ENCODE data around the gene NKD1. TPM values are rescaled to one million over a fixed set of nuclear protein-coding genes. Genes with fewer than 3 reads are reported as not detected.

The NKD1 gene
- total and polyA plus RNA-seq, 5 donors, result 0.68 to 3.2 (median 1.6) TPM

- Histone ChIP-seq H3K27ac (ENCODE audit: low read length) (no peak overlapping the region), H3K4me3 (ENCODE audit: low read length) (no peak overlapping the region), H3K27me3 (ENCODE audit: control insufficient read depth, insufficient read depth) (no peaks in the 10 kb centered on the region), H3K9me3 (ENCODE audit: control insufficient read depth, low read length) (no peaks in the 10 kb centered on the region), H3K4me1 (ENCODE audit: control insufficient read depth, insufficient read depth, low read length) (no peaks in the 10 kb centered on the region)
- no peak for ATAC-seq
- intact Hi-C loops (cut with DNase I), result no loop called here
- WGBS, result 84% methylated on average over 5 of the region's 5 CpGs
- peak in 1 of 3 donors; percentile 21 for DNase-seq
Observed at GRCh38 chr16:50644245-50644644, 96.0 kb downstream of the NKD1 start.

- Histone ChIP-seq H3K27ac (ENCODE audit: low read length) (no peak overlapping the region), H3K9me3 (ENCODE audit: control insufficient read depth, low read length) (no peaks in the 10 kb centered on the region), H3K27me3 (ENCODE audit: control insufficient read depth, insufficient read depth) (no peaks in the 10 kb centered on the region), H3K4me3 (ENCODE audit: low read length) (no peak overlapping the region), H3K4me1 (ENCODE audit: control insufficient read depth, insufficient read depth, low read length) (no peaks in the 10 kb centered on the region)
- peak; percentile 58 to 64 for ATAC-seq
- peak in 1 of 3 donors; percentile 53 for DNase-seq
- WGBS, result 33% methylated on average over 6 of the region's 6 CpGs
- intact Hi-C loops (cut with DNase I), result no loop called here
Observed at GRCh38 chr16:50644729-50645128, 96.5 kb downstream of the NKD1 start.

- Histone ChIP-seq H3K4me1 (ENCODE audit: control insufficient read depth, insufficient read depth, low read length) (no peaks in the 10 kb centered on the region), H3K27me3 (ENCODE audit: control insufficient read depth, insufficient read depth) (no peaks in the 10 kb centered on the region), H3K9me3 (ENCODE audit: control insufficient read depth, low read length) (no peaks in the 10 kb centered on the region), H3K27ac (ENCODE audit: low read length) (no peak overlapping the region), H3K4me3 (ENCODE audit: low read length) (no peak overlapping the region)
- intact Hi-C loops (cut with DNase I), result no loop called here
- DNase-seq, result peak in 1 of 3 donors; percentile 23
- 68% methylated on average over 20 of the region's 20 CpGs for WGBS
- ATAC-seq, result no peak
Observed at GRCh38 chr16:50645563-50646220, 97.5 kb downstream of the NKD1 start.

GRCh38 chr16:50646345-50646744 lies 98.1 kb downstream of the NKD1 start:
- intact Hi-C loops (cut with DNase I), result no loop called here
- no peaks in the 10 kb centered on the region for H3K4me1 ChIP-seq (ENCODE audit: control insufficient read depth, insufficient read depth, low read length)
- H3K27me3 ChIP-seq (ENCODE audit: control insufficient read depth, insufficient read depth), result no peaks in the 10 kb centered on the region
- no peak overlapping the region for H3K4me3 ChIP-seq (ENCODE audit: low read length)
- ATAC-seq (no peak), DNase-seq (peak in 1 of 3 donors; percentile 29)
- WGBS, result 74% methylated on average over 8 of the region's 8 CpGs
- no peaks in the 10 kb centered on the region for H3K9me3 ChIP-seq (ENCODE audit: control insufficient read depth, low read length)
- no peak overlapping the region for H3K27ac ChIP-seq (ENCODE audit: low read length)

- H3K27me3 ChIP-seq (ENCODE audit: control insufficient read depth, insufficient read depth), result no peaks in the 10 kb centered on the region
- intact Hi-C loops (cut with DNase I), result no loop called here
- ATAC-seq (no peak), DNase-seq (peak in 1 of 3 donors; percentile 4)
- WGBS, result 98% methylated on average over 3 of the region's 3 CpGs
- H3K4me1 ChIP-seq (ENCODE audit: control insufficient read depth, insufficient read depth, low read length), result no peaks in the 10 kb centered on the region
- no peak overlapping the region for H3K4me3 ChIP-seq (ENCODE audit: low read length)
- no peak overlapping the region for H3K27ac ChIP-seq (ENCODE audit: low read length)
- no peaks in the 10 kb centered on the region for H3K9me3 ChIP-seq (ENCODE audit: control insufficient read depth, low read length)
Observed at GRCh38 chr16:50651835-50652438, 103.7 kb downstream of the NKD1 start.

- WGBS, result 60% methylated on average over 14 of the region's 14 CpGs
- Histone ChIP-seq H3K9me3 (ENCODE audit: control insufficient read depth, low read length) (no peaks in the 10 kb centered on the region), H3K4me3 (ENCODE audit: low read length) (no peak overlapping the region), H3K27ac (ENCODE audit: low read length) (no peak overlapping the region), H3K27me3 (ENCODE audit: control insufficient read depth, insufficient read depth) (no peaks in the 10 kb centered on the region), H3K4me1 (ENCODE audit: control insufficient read depth, insufficient read depth, low read length) (no peaks in the 10 kb centered on the region)
- ATAC-seq (no peak), DNase-seq (no peak)
- intact Hi-C loops (cut with DNase I), result no loop called here
Observed at GRCh38 chr16:50652836-50653425, 104.7 kb downstream of the NKD1 start.

GRCh38 chr16:50653633-50654519 lies 105.7 kb downstream of the NKD1 start:
- intact Hi-C loops (cut with DNase I), result no loop called here
- 85% methylated on average over 11 of the region's 11 CpGs for WGBS
- H3K27me3 ChIP-seq (ENCODE audit: control insufficient read depth, insufficient read depth), result no peaks in the 10 kb centered on the region
- no peaks in the 10 kb centered on the region for H3K9me3 ChIP-seq (ENCODE audit: control insufficient read depth, low read length)
- no peaks in the 10 kb centered on the region for H3K4me1 ChIP-seq (ENCODE audit: control insufficient read depth, insufficient read depth, low read length)
- DNase-seq, result peak in 1 of 3 donors; percentile 10
- no peak overlapping the region for H3K27ac ChIP-seq (ENCODE audit: low read length)
- no peak overlapping the region for H3K4me3 ChIP-seq (ENCODE audit: low read length)
- no peak for ATAC-seq

GRCh38 chr16:50655558-50656055 lies 107.4 kb downstream of the NKD1 start:
- H3K27me3 ChIP-seq (ENCODE audit: control insufficient read depth, insufficient read depth), result no peaks in the 10 kb centered on the region
- intact Hi-C loops (cut with DNase I), result no loop called here
- no peaks in the 10 kb centered on the region for H3K9me3 ChIP-seq (ENCODE audit: control insufficient read depth, low read length)
- 87% methylated on average over 3 of the region's 3 CpGs for WGBS
- H3K27ac ChIP-seq (ENCODE audit: low read length), result no peak overlapping the region
- ATAC-seq (no peak), DNase-seq (peak in 1 of 3 donors; percentile 1)
- H3K4me3 ChIP-seq (ENCODE audit: low read length), result no peak overlapping the region
- no peaks in the 10 kb centered on the region for H3K4me1 ChIP-seq (ENCODE audit: control insufficient read depth, insufficient read depth, low read length)

- DNase-seq, result peak in 1 of 3 donors; percentile 45
- Histone ChIP-seq H3K4me1 (ENCODE audit: control insufficient read depth, insufficient read depth, low read length) (no peaks in the 10 kb centered on the region), H3K9me3 (ENCODE audit: control insufficient read depth, low read length) (no peaks in the 10 kb centered on the region), H3K27me3 (ENCODE audit: control insufficient read depth, insufficient read depth) (no peaks in the 10 kb centered on the region), H3K27ac (ENCODE audit: low read length) (no peak overlapping the region), H3K4me3 (ENCODE audit: low read length) (no peak overlapping the region)
- 39% methylated on average over 5 of the region's 5 CpGs for WGBS
- intact Hi-C loops (cut with DNase I), result no loop called here
- ATAC-seq, result peak; percentile 57 to 86
Observed at GRCh38 chr16:50657241-50657640, 109.0 kb downstream of the NKD1 start.

GRCh38 chr16:50659806-50660205 lies 111.6 kb downstream of the NKD1 start:
- Histone ChIP-seq H3K9me3 (ENCODE audit: control insufficient read depth, low read length) (no peaks in the 10 kb centered on the region), H3K27me3 (ENCODE audit: control insufficient read depth, insufficient read depth) (no peaks in the 10 kb centered on the region), H3K4me1 (ENCODE audit: control insufficient read depth, insufficient read depth, low read length) (no peaks in the 10 kb centered on the region), H3K4me3 (ENCODE audit: low read length) (no peak overlapping the region), H3K27ac (ENCODE audit: low read length) (no peak overlapping the region)
- WGBS, result 85% methylated on average over 5 of the region's 5 CpGs
- DNase-seq (no peak), ATAC-seq (no peak)
- intact Hi-C loops (cut with DNase I), result loop anchor here in 3 of 4 donors (5.0 to 10.0 kb wide), 5 partner anchors 58 to 635 kb away; partner anchors contain the start of gene CNEP1R1 (in 2 of the 3)

Data from right cardiac atrium (tissue), 5 donors.